OCI-LY7 (cell line): ENCODE measurements around the gene CACNA2D2. TPM values are rescaled to one million over a fixed set of nuclear protein-coding genes. Genes with fewer than 3 reads are reported as not detected.

Experiments
- BruUV-seq: library from RNA; stranded (reverse); fragments of 400-500 nt; replicated peaks from 2 replicates; lab custom pipeline; 2021; lab: Mats Ljungman, UMichigan
- CTCF ChIA-PET: fragments of 300-600 bp; sonication (Branson Sonifier 250); formaldehyde crosslinking; loops from one replicate; lab custom pipeline; 2022; ENCODE audit warnings: antibody characterized with exemption; ENCODE audit not compliant: unreplicated experiment; lab: Charles Lee
- POLR2A ChIA-PET: fragments of 300-600 bp; sonication (Branson Sonifier 250); formaldehyde crosslinking; loops from one replicate; lab custom pipeline; 2022; ENCODE audit warnings: antibody characterized with exemption; lab: Charles Lee
- DNase-seq: peaks from one replicate; pipeline ENCODE4 v3.0.0-alpha.2; 2015; ENCODE audit warnings: low spot score
- H2AFZ ChIP-seq: fragments of 200-600 bp; sonication (generic), shearing (Covaris generic); 2 replicates; pipeline ENCODE4 v1.6.1; 2014; ENCODE audit warnings: mild to moderate bottlenecking, antibody characterized with exemption, low read length, moderate library complexity
- H3K27ac ChIP-seq: fragments of 200-600 bp; sonication (generic); 2 replicates; pipeline ENCODE4 v1.5.1; 2014; ENCODE audit warnings: mixed run types, low read depth, mild to moderate bottlenecking, moderate library complexity, low read length, inconsistent platforms; ENCODE audit not compliant: poor library complexity, severe bottlenecking
- H3K36me3 ChIP-seq: fragments of 200-600 bp; sonication (generic); 2 replicates; pipeline ENCODE4 v1.6.1; 2014; ENCODE audit warnings: mild to moderate bottlenecking, antibody characterized with exemption, low read length, moderate library complexity, mixed read lengths; ENCODE audit not compliant: insufficient read depth
- H3K4me1 ChIP-seq: fragments of 200-600 bp; sonication (generic); 2 replicates; pipeline ENCODE4 v1.5.1; 2014; ENCODE audit warnings: mild to moderate bottlenecking, low read length; ENCODE audit not compliant: insufficient read depth, poor library complexity, severe bottlenecking
- H3K4me2 ChIP-seq: fragments of 200-600 bp; sonication (generic); 2 replicates; pipeline ENCODE4 v1.6.1; 2014; ENCODE audit warnings: mild to moderate bottlenecking, low read length
- H3K4me3 ChIP-seq: fragments of 200-600 bp; sonication (generic); 2 replicates; pipeline ENCODE4 v1.5.1; 2014; ENCODE audit warnings: mild to moderate bottlenecking, low read depth, low read length; ENCODE audit not compliant: poor library complexity, severe bottlenecking
- H3K79me2 ChIP-seq: fragments of 200-600 bp; sonication (generic); 2 replicates; pipeline ENCODE4 v1.6.1; 2016; ENCODE audit warnings: low read depth, mild to moderate bottlenecking, low read length, moderate library complexity, mixed read lengths; ENCODE audit not compliant: insufficient read depth
- H3K9me2 ChIP-seq: fragments of 200-600 bp; sonication (generic); 2 replicates; pipeline ENCODE4 v1.6.1; 2016; ENCODE audit warnings: mild to moderate bottlenecking, low read length, mixed read lengths; ENCODE audit not compliant: insufficient read depth
- H3K9me3 ChIP-seq: fragments of 200-600 bp; sonication (generic); 2 replicates; pipeline ENCODE4 v1.6.1; 2014; ENCODE audit warnings: mild to moderate bottlenecking, mixed run types, low read length, mixed read lengths
- H4K20me1 ChIP-seq: fragments of 200-600 bp; sonication (generic); 2 replicates; pipeline ENCODE4 v1.6.1; 2014; ENCODE audit warnings: mild to moderate bottlenecking, antibody characterized with exemption, low read length, moderate library complexity, mixed read lengths; ENCODE audit not compliant: insufficient read depth
- CTCF ChIP-seq: fragments of 200-600 bp; sonication (generic); conservative IDR thresholded peaks from 2 replicates; pipeline ENCODE4 v1.5.1; 2014; ENCODE audit warnings: mild to moderate bottlenecking, antibody characterized with exemption, low read length, moderate library complexity, mixed read lengths
- EZH2phosphoT487 ChIP-seq: fragments of 200-600 bp; sonication (generic); IDR thresholded peaks from 2 replicates; pipeline ENCODE4 v1.6.1; 2018; ENCODE audit warnings: low read depth, borderline replicate concordance, mild to moderate bottlenecking, mixed run types, antibody characterized with exemption, low read length, moderate library complexity, mixed read lengths
- intact Hi-C: fragments of 100-400 bp; cut with micrococcal nuclease; formaldehyde crosslinking; loops from one replicate; pipeline ENCODE4 v1.10.0; 2022; ENCODE audit not compliant: unreplicated experiment
- total RNA-seq, 2 experiments: library from RNA; depleted of rRNA in 1 of 2; stranded (reverse); fragments of >200 nt in 1 of 2; shearing (Covaris generic) in 1 of 2; gene quantifications; 2 replicates each; pipeline ENCODE4 v1.2.3, GENCODE V29; 2014 to 2022

The CACNA2D2 gene
- total RNA-seq, 2 experiments from 2014 or later, result 0.09 to 0.21 TPM

- POLR2A ChIA-PET, result no interaction called here
- H2AFZ ChIP-seq, result no peak overlapping the region
- no peaks in the 10 kb centered on the region for H3K79me2 ChIP-seq
- H3K27ac ChIP-seq, result no peak overlapping the region
- intact Hi-C loops, result no loop called here
- H3K4me2 ChIP-seq, result no peak overlapping the region
- no peaks in the 10 kb centered on the region for H3K9me3 ChIP-seq
- H3K4me1 ChIP-seq, result no peaks in the 10 kb centered on the region
- no peaks in the 10 kb centered on the region for H3K9me2 ChIP-seq
- TF ChIP-seq CTCF (no peak), EZH2phosphoT487 (no peak)
- H3K4me3 ChIP-seq, result no peak overlapping the region
- no peaks in the 10 kb centered on the region for H4K20me1 ChIP-seq
- BruUV-seq, result no TSS peak
- no peaks in the 10 kb centered on the region for H3K36me3 ChIP-seq
- no peak for DNase-seq
- CTCF ChIA-PET, result no interaction called here
These were observed 131.1 kb downstream of the CACNA2D2 start for GRCh38 chr3:50372349-50372748.

- Histone ChIP-seq H4K20me1 (no peaks in the 10 kb centered on the region), H3K36me3 (no peaks in the 10 kb centered on the region), H3K9me2 (no peaks in the 10 kb centered on the region), H3K9me3 (no peaks in the 10 kb centered on the region), H3K4me1 (no peaks in the 10 kb centered on the region), H2AFZ (no peak overlapping the region), H3K79me2 (no peaks in the 10 kb centered on the region), H3K4me3 (no peak overlapping the region), H3K27ac (no peak overlapping the region), H3K4me2 (no peak overlapping the region)
- BruUV-seq, result no TSS peak
- no peak for DNase-seq
- TF ChIP-seq CTCF (no peak), EZH2phosphoT487 (no peak)
- ChIA-PET CTCF (no interaction called here), POLR2A (interaction anchor here (0.6 kb wide), 1 partner anchor 10 kb away, joined by 8 read pairs; no protein-coding TSS in a partner anchor)
- intact Hi-C loops, result no loop called here
These were observed 132.2 kb downstream of the CACNA2D2 start for GRCh38 chr3:50371133-50371685.

- peak; percentile 26 for DNase-seq
- POLR2A ChIA-PET, result no interaction called here
- Histone ChIP-seq H3K79me2 (no peaks in the 10 kb centered on the region), H3K9me3 (no peaks in the 10 kb centered on the region), H3K4me2 (no peak overlapping the region), H3K9me2 (no peaks in the 10 kb centered on the region), H3K27ac (no peak overlapping the region), H4K20me1 (no peaks in the 10 kb centered on the region), H3K4me1 (peaks cover 4% of the 10 kb centered on the region), H2AFZ (no peak overlapping the region), H3K4me3 (no peak overlapping the region), H3K36me3 (no peaks in the 10 kb centered on the region)
- CTCF ChIA-PET, result no interaction called here
- intact Hi-C loops, result no loop called here
- no TSS peak for BruUV-seq
- TF ChIP-seq CTCF, result peak; percentile 62
- TF ChIP-seq EZH2phosphoT487, result no peak
These were observed 132.8 kb downstream of the CACNA2D2 start for GRCh38 chr3:50370594-50370993.
